OCI-LY3 (cell line): ENCODE results near the gene PRH2.

Source experiments
- H2AFZ ChIP-seq: fragments of 200-600, 300-600 bp; shearing (Covaris generic); 2 replicates; pipeline ENCODE4 v1.6.0; 2014; ENCODE audit warnings: antibody characterized with exemption, low read depth, low read length
- H3K27ac ChIP-seq: fragments of 200-600, 300-600 bp; sonication (generic); 2 replicates; pipeline ENCODE4 v1.5.1; 2014; ENCODE audit warnings: mild to moderate bottlenecking, low read length, moderate library complexity, mixed read lengths
- H3K27me3 ChIP-seq: fragments of 200-600, 300-600 bp; sonication (generic); 2 replicates; pipeline ENCODE4 v1.6.1; 2014; ENCODE audit warnings: low read depth, low read length, mixed read lengths
- H3K36me3 ChIP-seq: fragments of 200-600, 300-600 bp; sonication (generic); replicated peaks from 2 replicates; pipeline ENCODE3; 2014; ENCODE audit warnings: low read depth, low read length, mixed read lengths
- H3K4me1 ChIP-seq: fragments of 300-600, 200-600 bp; sonication (generic); 2 replicates; pipeline ENCODE4 v1.6.1; 2014; ENCODE audit warnings: low read length, mixed read lengths
- H3K4me2 ChIP-seq: fragments of 200-600, 300-600 bp; sonication (generic); 2 replicates; pipeline ENCODE4 v1.6.1; 2014; ENCODE audit warnings: low read length, mixed read lengths
- H3K4me3 ChIP-seq: fragments of 300-600, 200-600 bp; sonication (generic); 2 replicates; pipeline ENCODE4 v1.5.1; 2014; ENCODE audit warnings: antibody characterized with exemption, mild to moderate bottlenecking, low read length, moderate library complexity
- H3K79me2 ChIP-seq: fragments of 300-600, 200-600 bp; shearing (Covaris generic); 2 replicates; pipeline ENCODE4 v1.6.1; 2014; ENCODE audit warnings: mild to moderate bottlenecking, low read length, mixed read lengths
- H3K9ac ChIP-seq: fragments of 300-600, 200-600 bp; shearing (Covaris generic); 2 replicates; pipeline ENCODE4 v1.6.0; 2014; ENCODE audit warnings: mild to moderate bottlenecking, low read length, moderate library complexity
- H3K9me3 ChIP-seq: fragments of 200-600, 300-600 bp; shearing (Covaris generic); 2 replicates; pipeline ENCODE4 v1.6.1; 2014; ENCODE audit warnings: low read length, mixed read lengths; ENCODE audit not compliant: insufficient read depth
- H4K20me1 ChIP-seq: fragments of 200-600, 300-600 bp; sonication (generic); 2 replicates; pipeline ENCODE4 v1.6.1; 2016; ENCODE audit warnings: low read length, mixed read lengths; ENCODE audit not compliant: insufficient read depth
- EZH2phosphoT487 ChIP-seq: fragments of 200-600 bp; shearing (Covaris generic); IDR thresholded peaks from 2 replicates; pipeline ENCODE4 v1.6.1; 2018; ENCODE audit warnings: antibody characterized with exemption, mixed run types, low read depth
- TF ChIP-seq, protein P1 (sequence below): fragments of 200-600, 300-600 bp; sonication (generic); IDR thresholded peaks from 2 replicates; pipeline ENCODE4 v1.5.1; 2014; ENCODE audit warnings: antibody characterized with exemption, low read length, low read depth

The PRH2 gene

DNA sequence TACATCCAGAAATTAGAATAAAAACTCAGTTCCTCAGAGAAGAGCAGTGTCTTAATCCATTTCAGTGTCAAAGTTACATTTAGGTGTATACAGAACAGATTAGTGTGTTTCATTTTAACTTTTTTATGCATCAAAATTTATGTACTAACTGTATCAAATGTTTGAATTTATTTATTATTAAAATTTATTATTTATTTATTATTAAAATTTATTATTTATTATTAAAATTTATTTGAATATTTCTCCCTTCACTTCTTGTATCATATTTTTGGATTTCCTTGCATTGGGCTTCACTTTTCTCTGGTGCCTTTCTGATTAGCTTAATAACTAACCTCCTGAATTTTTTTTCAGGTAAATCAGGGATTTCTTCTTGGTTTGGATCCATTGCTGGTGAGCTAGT is 12.3 kb downstream of the PRH2 start:
- TF ChIP-seq, protein P1, sequence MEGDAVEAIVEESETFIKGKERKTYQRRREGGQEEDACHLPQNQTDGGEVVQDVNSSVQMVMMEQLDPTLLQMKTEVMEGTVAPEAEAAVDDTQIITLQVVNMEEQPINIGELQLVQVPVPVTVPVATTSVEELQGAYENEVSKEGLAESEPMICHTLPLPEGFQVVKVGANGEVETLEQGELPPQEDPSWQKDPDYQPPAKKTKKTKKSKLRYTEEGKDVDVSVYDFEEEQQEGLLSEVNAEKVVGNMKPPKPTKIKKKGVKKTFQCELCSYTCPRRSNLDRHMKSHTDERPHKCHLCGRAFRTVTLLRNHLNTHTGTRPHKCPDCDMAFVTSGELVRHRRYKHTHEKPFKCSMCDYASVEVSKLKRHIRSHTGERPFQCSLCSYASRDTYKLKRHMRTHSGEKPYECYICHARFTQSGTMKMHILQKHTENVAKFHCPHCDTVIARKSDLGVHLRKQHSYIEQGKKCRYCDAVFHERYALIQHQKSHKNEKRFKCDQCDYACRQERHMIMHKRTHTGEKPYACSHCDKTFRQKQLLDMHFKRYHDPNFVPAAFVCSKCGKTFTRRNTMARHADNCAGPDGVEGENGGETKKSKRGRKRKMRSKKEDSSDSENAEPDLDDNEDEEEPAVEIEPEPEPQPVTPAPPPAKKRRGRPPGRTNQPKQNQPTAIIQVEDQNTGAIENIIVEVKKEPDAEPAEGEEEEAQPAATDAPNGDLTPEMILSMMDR, result no peak
- no peak for TF ChIP-seq EZH2phosphoT487
- Histone ChIP-seq H3K27me3 (no peaks in the 10 kb centered on the region), H3K4me3 (no peak overlapping the region), H3K79me2 (no peaks in the 10 kb centered on the region), H3K4me1 (peaks cover 10% of the 10 kb centered on the region), H3K27ac (no peak overlapping the region), H3K9ac (no peak overlapping the region), H3K4me2 (no peak overlapping the region), H3K36me3 (no peaks in the 10 kb centered on the region), H2AFZ (no peak overlapping the region), H4K20me1 (no peaks in the 10 kb centered on the region), H3K9me3 (no peaks in the 10 kb centered on the region)

DNA sequence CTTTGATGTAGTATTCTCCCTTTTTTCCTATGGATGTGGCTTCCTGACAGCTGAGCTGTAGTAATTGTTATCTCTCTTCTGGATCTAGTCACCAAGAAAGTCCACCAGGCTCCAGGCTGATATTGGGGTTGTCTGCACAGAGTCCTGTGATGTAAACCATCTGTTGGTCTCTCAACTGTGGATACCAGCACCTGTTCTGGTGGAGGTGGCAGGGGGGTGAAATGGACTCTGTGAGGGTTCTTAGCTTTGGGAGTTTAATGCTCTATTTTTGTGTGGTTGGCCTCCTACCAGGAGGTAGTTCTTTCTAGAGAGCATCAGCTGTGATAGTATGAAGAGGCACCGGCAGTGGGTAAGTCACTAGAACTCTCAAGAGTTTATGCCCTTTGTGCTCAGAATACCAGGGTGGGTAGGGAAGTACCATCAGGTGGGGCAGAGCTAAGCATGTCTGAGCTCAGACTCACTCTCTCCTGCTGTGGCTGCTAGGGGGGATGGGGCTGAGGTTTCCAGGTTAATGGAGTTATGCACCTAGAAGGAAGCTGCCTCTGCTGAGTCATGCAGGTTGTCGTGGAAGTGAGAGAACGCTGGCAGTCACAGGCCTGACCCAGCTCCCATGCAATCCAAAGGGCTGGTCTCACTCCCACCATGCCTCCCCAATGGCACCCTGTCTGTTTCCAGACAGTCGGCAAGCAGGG is 13.0 kb downstream of the PRH2 start:
- H2AFZ ChIP-seq, result no peak overlapping the region
- H4K20me1 ChIP-seq, result no peaks in the 10 kb centered on the region
- H3K27ac ChIP-seq, result no peak overlapping the region
- H3K36me3 ChIP-seq, result no peaks in the 10 kb centered on the region
- TF ChIP-seq EZH2phosphoT487, result no peak
- TF ChIP-seq, protein P1, result no peak
- H3K9me3 ChIP-seq, result no peaks in the 10 kb centered on the region
- no peak overlapping the region for H3K9ac ChIP-seq
- no peaks in the 10 kb centered on the region for H3K79me2 ChIP-seq
- H3K27me3 ChIP-seq, result no peaks in the 10 kb centered on the region
- no peak overlapping the region for H3K4me3 ChIP-seq
- no peak overlapping the region for H3K4me2 ChIP-seq
- peaks cover 10% of the 10 kb centered on the region for H3K4me1 ChIP-seq

DNA sequence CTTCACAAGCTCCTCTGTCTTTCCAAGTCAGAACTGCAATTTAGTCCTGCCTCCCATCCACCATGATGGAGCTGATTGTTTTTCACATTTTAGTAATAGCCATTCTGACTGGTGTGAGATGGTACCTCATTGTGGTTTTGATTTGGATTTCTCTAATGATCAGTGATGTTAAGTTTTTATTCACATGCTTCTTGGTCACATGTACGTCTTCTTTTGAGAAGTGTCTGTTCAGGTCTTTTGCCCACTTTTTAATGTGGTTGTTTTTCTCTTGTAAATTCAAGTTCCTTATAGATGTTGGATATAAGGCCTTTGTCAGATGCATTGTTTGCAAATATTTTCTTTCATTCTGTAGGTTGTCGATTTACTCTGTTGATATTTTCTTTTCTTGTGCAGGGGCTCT is 14.1 kb downstream of the PRH2 start:
- H3K9me3 ChIP-seq, result no peaks in the 10 kb centered on the region
- H3K4me1 ChIP-seq, result peaks cover 6% of the 10 kb centered on the region
- H4K20me1 ChIP-seq, result no peaks in the 10 kb centered on the region
- H3K36me3 ChIP-seq, result no peaks in the 10 kb centered on the region
- no peaks in the 10 kb centered on the region for H3K27me3 ChIP-seq
- no peaks in the 10 kb centered on the region for H3K79me2 ChIP-seq
- TF ChIP-seq, protein P1, result no peak
- TF ChIP-seq EZH2phosphoT487, result no peak
- no peak overlapping the region for H3K4me3 ChIP-seq
- no peak overlapping the region for H3K27ac ChIP-seq
- no peak overlapping the region for H2AFZ ChIP-seq
- H3K9ac ChIP-seq, result no peak overlapping the region
- H3K4me2 ChIP-seq, result no peak overlapping the region

DNA sequence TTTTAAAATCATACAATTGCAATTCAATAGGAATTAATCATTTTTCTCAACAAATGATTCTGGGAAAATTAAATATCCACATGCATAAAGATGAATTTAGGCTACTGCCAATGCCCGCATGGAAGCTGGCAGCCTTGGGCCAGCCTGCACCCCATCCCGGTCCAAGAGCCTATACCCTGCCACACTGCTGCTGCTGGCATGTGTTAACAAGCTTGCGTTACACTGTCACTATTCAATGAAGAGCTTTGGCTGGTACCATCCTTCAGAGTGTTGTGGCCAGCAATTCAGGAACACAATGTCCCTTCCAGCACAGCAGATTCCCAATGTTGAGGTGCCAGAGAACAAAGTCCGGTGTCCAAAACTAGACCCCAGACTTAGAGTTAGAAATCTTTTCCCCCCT is 23.6 kb downstream of the PRH2 start:
- Histone ChIP-seq H3K4me3 (no peak overlapping the region), H3K36me3 (peaks cover 4% of the 10 kb centered on the region), H3K4me1 (peaks cover 8% of the 10 kb centered on the region), H4K20me1 (peaks cover 7% of the 10 kb centered on the region; the same call in 1 of the 2 replicates), H3K27ac (no peak overlapping the region), H3K27me3 (no peaks in the 10 kb centered on the region), H3K9ac (no peak overlapping the region), H3K4me2 (no peak overlapping the region), H3K79me2 (peaks cover 12% of the 10 kb centered on the region; the same call in 1 of the 2 replicates), H2AFZ (no peak overlapping the region), H3K9me3 (no peaks in the 10 kb centered on the region)
- TF ChIP-seq, protein P1, result no peak
- no peak for TF ChIP-seq EZH2phosphoT487
